Cardiac septum (tissue), 1 donor: ENCODE measurements around the gene DENND1A. TPM values are rescaled to one million over a fixed set of nuclear protein-coding genes. Genes with fewer than 3 reads are reported as not detected.

Source experiments
- DNase-seq: peaks from one replicate; pipeline ENCODE4 v3.0.0-alpha.2; 2020; ENCODE audit warnings: low spot score
- intact Hi-C: fragments of 100-400 bp; cut with DNase I; formaldehyde crosslinking; loops from one replicate; pipeline ENCODE4 v1.14.0; 2022
- total RNA-seq: library from RNA; stranded (reverse); fragmentation: NEBNext Ultra II Directional; extraction: Animal tissue kit (Norgen Biotek cat#: 25700); gene quantifications from one replicate; pipeline ENCODE4 v1.2.1, GENCODE V29; 2021
- donor health status: DM: no; HTN: no; CAD: no.

DENND1A gene
- total RNA-seq, 1 donor from 2014 or later, result 16.0 TPM

- no peak for DNase-seq
These were observed 561.3 kb downstream of the DENND1A start for GRCh38 chr9:123368536-123369153.

GRCh38 chr9:123368023-123368422 lies 561.9 kb downstream of the DENND1A start:
- intact Hi-C loops, result no loop called here
- DNase-seq, result no peak

More at GRCh38 chr9:123368536-123369153, 561.3 kb downstream of the DENND1A start:
- intact Hi-C loops, result no loop called here

GRCh38 chr9:123365881-123366528 lies 563.9 kb downstream of the DENND1A start:
- intact Hi-C loops, result no loop called here
- DNase-seq, result no peak

- no peak for DNase-seq
- intact Hi-C loops, result no loop called here
These were observed 564.5 kb downstream of the DENND1A start for GRCh38 chr9:123365287-123365880.

- DNase-seq, result no peak
These were observed 565.6 kb downstream of the DENND1A start for GRCh38 chr9:123364241-123364824.

GRCh38 chr9:123362856-123363255 lies 567.1 kb downstream of the DENND1A start:
- DNase-seq, result no peak
- intact Hi-C loops, result no loop called here

More at GRCh38 chr9:123364241-123364824, 565.6 kb downstream of the DENND1A start:
- intact Hi-C loops, result no loop called here

- DNase-seq, result no peak
- intact Hi-C loops, result no loop called here
These were observed 568.0 kb downstream of the DENND1A start for GRCh38 chr9:123361731-123362510.

GRCh38 chr9:123361086-123361730 lies 568.7 kb downstream of the DENND1A start:
- DNase-seq, result no peak
- intact Hi-C loops, result no loop called here

- intact Hi-C loops, result no loop called here
- no peak for DNase-seq
These were observed 569.5 kb downstream of the DENND1A start for GRCh38 chr9:123360161-123361085.

- no peak for DNase-seq
- intact Hi-C loops, result no loop called here
These were observed 570.4 kb downstream of the DENND1A start for GRCh38 chr9:123359546-123359945.

- no peak for DNase-seq
- intact Hi-C loops, result no loop called here
These were observed 570.8 kb downstream of the DENND1A start for GRCh38 chr9:123359106-123359505.

GRCh38 chr9:123358181-123358905 lies 571.6 kb downstream of the DENND1A start:
- no peak for DNase-seq
- intact Hi-C loops, result no loop called here

GRCh38 chr9:123357743-123358059 lies 572.2 kb downstream of the DENND1A start:
- intact Hi-C loops, result no loop called here
- no peak for DNase-seq

- no peak for DNase-seq
These were observed 572.8 kb downstream of the DENND1A start for GRCh38 chr9:123356851-123357742.

GRCh38 chr9:123355761-123356431 lies 574.0 kb downstream of the DENND1A start, which contains the start of gene CRB2:
CRB2 (plus strand) TSS chr9:123356197; CDS start chr9:123356261, 64 bp downstream.
- intact Hi-C loops, result loop anchor here (2.0 kb wide), 1 partner anchor 29 kb away; no protein-coding TSS in a partner anchor
- DNase-seq, result no peak

More at GRCh38 chr9:123356851-123357742, 572.8 kb downstream of the DENND1A start:
- intact Hi-C loops, result no loop called here
